Breast epithelium (tissue), 3 donors: Measurements from ENCODE around the gene COL28A1.

Experiments used
- POLR2AphosphoS5 ChIP-seq, 3 donors: sonication (generic); formaldehyde crosslinking; IDR thresholded peaks; one replicate each; pipeline ENCODE4 v1.6.1; 2017; ENCODE audit warnings: antibody characterized with exemption in 3 of 3
- TF ChIP-seq, protein P1 (sequence below), 3 donors: fragments of 450-650 bp; IDR thresholded peaks; one replicate each; pipeline ENCODE4 v1.5.1; 2016 to 2017; ENCODE audit warnings: antibody characterized with exemption in 3 of 3, mild to moderate bottlenecking in 3 of 3, moderate library complexity in 3 of 3

GRCh38 chr7:7491044-7491443 lies 44.6 kb downstream of the COL28A1 start:
- no peak for TF ChIP-seq POLR2AphosphoS5 (IDR thresholded peaks at IDR 0.05)
- TF ChIP-seq, protein P1, sequence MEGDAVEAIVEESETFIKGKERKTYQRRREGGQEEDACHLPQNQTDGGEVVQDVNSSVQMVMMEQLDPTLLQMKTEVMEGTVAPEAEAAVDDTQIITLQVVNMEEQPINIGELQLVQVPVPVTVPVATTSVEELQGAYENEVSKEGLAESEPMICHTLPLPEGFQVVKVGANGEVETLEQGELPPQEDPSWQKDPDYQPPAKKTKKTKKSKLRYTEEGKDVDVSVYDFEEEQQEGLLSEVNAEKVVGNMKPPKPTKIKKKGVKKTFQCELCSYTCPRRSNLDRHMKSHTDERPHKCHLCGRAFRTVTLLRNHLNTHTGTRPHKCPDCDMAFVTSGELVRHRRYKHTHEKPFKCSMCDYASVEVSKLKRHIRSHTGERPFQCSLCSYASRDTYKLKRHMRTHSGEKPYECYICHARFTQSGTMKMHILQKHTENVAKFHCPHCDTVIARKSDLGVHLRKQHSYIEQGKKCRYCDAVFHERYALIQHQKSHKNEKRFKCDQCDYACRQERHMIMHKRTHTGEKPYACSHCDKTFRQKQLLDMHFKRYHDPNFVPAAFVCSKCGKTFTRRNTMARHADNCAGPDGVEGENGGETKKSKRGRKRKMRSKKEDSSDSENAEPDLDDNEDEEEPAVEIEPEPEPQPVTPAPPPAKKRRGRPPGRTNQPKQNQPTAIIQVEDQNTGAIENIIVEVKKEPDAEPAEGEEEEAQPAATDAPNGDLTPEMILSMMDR (IDR thresholded peaks at IDR 0.05): no peak
